Urinary bladder (tissue), 4 donors: Measurements from ENCODE around the gene CELF2. TPM values are rescaled to one million over a fixed set of nuclear protein-coding genes. Genes with fewer than 3 reads are reported as not detected.
"Not testable (repeated sequence)": the region's sequence is repeated elsewhere in the genome, so short reads cannot be mapped to it uniquely, and the experiment has no call there.

Source experiments
- DNase-seq: peaks from one replicate; pipeline ENCODE4 v3.0.0-alpha.2; 2015; ENCODE audit errors: extremely low spot score
- H3K27ac ChIP-seq: one replicate; pipeline ENCODE4 v1.5.1; 2013; ENCODE audit warnings: low read depth, mild to moderate bottlenecking, moderate library complexity
- H3K36me3 ChIP-seq: one replicate; pipeline ENCODE4 v1.6.1; 2013; ENCODE audit warnings: mild to moderate bottlenecking, moderate library complexity; ENCODE audit not compliant: insufficient read depth
- H3K4me1 ChIP-seq: one replicate; pipeline ENCODE4 v1.6.1; 2013; ENCODE audit warnings: mild to moderate bottlenecking, moderate library complexity; ENCODE audit not compliant: insufficient read depth
- H3K4me3 ChIP-seq: one replicate; pipeline ENCODE4 v1.5.1; 2013; ENCODE audit warnings: low read depth, low read length
- WGBS: extraction: QIAGEN DNeasy Blood & Tissue Kit; methylation state at CpG from one replicate; pipeline ENCODE4 v1.1.7; 2013; 5-methylcytosine and 5-hydroxymethylcytosine counted together
- polyA plus RNA-seq: library from polyadenylated mRNA; stranded (reverse); fragments of 200-250 nt; gene quantifications from one replicate; pipeline ENCODE4 v1.2.3, GENCODE V29; 2013
- total RNA-seq: library from RNA; depleted of rRNA; stranded (reverse); fragments of >200 nt; gene quantifications from one replicate; pipeline ENCODE4 v1.2.3, GENCODE V29; 2014
- donor health status: healthy with polysubstance abuse.
- donor health status: healthy.

The CELF2 gene
- total and polyA plus RNA-seq, 2 donors, result 40.1 to 52.7 TPM

GRCh38 chr10:11111490-11111889 lies 93.8 kb downstream of the CELF2 start:
- no peak for DNase-seq
- Histone ChIP-seq H3K4me3 (no peak overlapping the region), H3K4me1 (no peaks in the 10 kb centered on the region), H3K27ac (no peak overlapping the region), H3K36me3 (no peaks in the 10 kb centered on the region)
- 95% methylated on average over 8 of the region's 8 CpGs for WGBS

GRCh38 chr10:11112718-11113117 lies 95.0 kb downstream of the CELF2 start:
- Histone ChIP-seq H3K36me3 (no peaks in the 10 kb centered on the region), H3K4me1 (no peaks in the 10 kb centered on the region), H3K27ac (no peak overlapping the region), H3K4me3 (no peak overlapping the region)
- DNase-seq, result no peak
- WGBS, result 94% methylated on average over 11 of the region's 11 CpGs

GRCh38 chr10:11113156-11113555 lies 95.5 kb downstream of the CELF2 start:
- H3K4me1 ChIP-seq, result no peaks in the 10 kb centered on the region
- H3K36me3 ChIP-seq, result no peaks in the 10 kb centered on the region
- 74% methylated on average over 4 of the region's 4 CpGs for WGBS
- no peak for DNase-seq
- H3K4me3 ChIP-seq, result no peak overlapping the region
- no peak overlapping the region for H3K27ac ChIP-seq

- no peak overlapping the region for H3K4me3 ChIP-seq
- no peaks in the 10 kb centered on the region for H3K4me1 ChIP-seq
- WGBS, result 96% methylated on average over 2 of the region's 2 CpGs
- no peak overlapping the region for H3K27ac ChIP-seq
- H3K36me3 ChIP-seq, result no peaks in the 10 kb centered on the region
- no peak for DNase-seq
Measured at GRCh38 chr10:11114269-11114668, 96.6 kb downstream of the CELF2 start.

- Histone ChIP-seq H3K4me3 (no peak overlapping the region), H3K36me3 (no peaks in the 10 kb centered on the region), H3K4me1 (no peaks in the 10 kb centered on the region), H3K27ac (no peak overlapping the region)
- no peak for DNase-seq
- WGBS, result 86% methylated on average over 3 of the region's 3 CpGs
Measured at GRCh38 chr10:11115337-11115736, 97.7 kb downstream of the CELF2 start.

- Histone ChIP-seq H3K36me3 (no peaks in the 10 kb centered on the region), H3K27ac (no peak overlapping the region), H3K4me1 (no peaks in the 10 kb centered on the region), H3K4me3 (no peak overlapping the region)
- WGBS, result 96% methylated on average over 4 of the region's 4 CpGs
- no peak for DNase-seq
Measured at GRCh38 chr10:11116361-11116760, 98.7 kb downstream of the CELF2 start.

GRCh38 chr10:11116817-11117216 lies 99.1 kb downstream of the CELF2 start:
- no peak for DNase-seq
- H3K27ac ChIP-seq, result no peak overlapping the region
- H3K4me1 ChIP-seq, result no peaks in the 10 kb centered on the region
- 74% methylated on average over 6 of the region's 6 CpGs for WGBS
- H3K4me3 ChIP-seq, result no peak overlapping the region
- H3K36me3 ChIP-seq, result no peaks in the 10 kb centered on the region

- H3K4me3 ChIP-seq, result no peak overlapping the region
- DNase-seq, result no peak
- 93% methylated on average over 4 of the region's 4 CpGs for WGBS
- no peaks in the 10 kb centered on the region for H3K36me3 ChIP-seq
- H3K4me1 ChIP-seq, result no peaks in the 10 kb centered on the region
- no peak overlapping the region for H3K27ac ChIP-seq
Measured at GRCh38 chr10:11118686-11119085, 101.0 kb downstream of the CELF2 start.

- Histone ChIP-seq H3K4me3 (no peak overlapping the region), H3K27ac (no peak overlapping the region), H3K36me3 (no peaks in the 10 kb centered on the region), H3K4me1 (no peaks in the 10 kb centered on the region)
- DNase-seq, result no peak
- WGBS, result 94% methylated on average over 7 of the region's 7 CpGs
Measured at GRCh38 chr10:11119843-11120242, 102.2 kb downstream of the CELF2 start.

GRCh38 chr10:11120711-11121110 lies 103.0 kb downstream of the CELF2 start:
- Histone ChIP-seq H3K36me3 (no peaks in the 10 kb centered on the region), H3K4me3 (no peak overlapping the region), H3K4me1 (no peaks in the 10 kb centered on the region), H3K27ac (no peak overlapping the region)
- WGBS, result 97% methylated on average over 7 of the region's 7 CpGs
- DNase-seq, result no peak

- not testable (repeated sequence) for H3K4me1 ChIP-seq, H3K36me3 ChIP-seq, H3K27ac ChIP-seq, H3K4me3 ChIP-seq, DNase-seq
- WGBS, result 68% methylated on average over 2 of the region's 2 CpGs
Measured at GRCh38 chr10:11123892-11124291, 106.2 kb downstream of the CELF2 start.

- 94% methylated on average over 3 of the region's 3 CpGs for WGBS
- Histone ChIP-seq H3K4me1 (no peaks in the 10 kb centered on the region), H3K4me3 (no peak overlapping the region), H3K27ac (no peak overlapping the region), H3K36me3 (no peaks in the 10 kb centered on the region)
- DNase-seq, result no peak
Measured at GRCh38 chr10:11125004-11125403, 107.3 kb downstream of the CELF2 start.

- WGBS, result 96% methylated on average over 4 of the region's 4 CpGs
- not testable (repeated sequence) for H3K36me3 ChIP-seq, DNase-seq, H3K4me1 ChIP-seq, H3K4me3 ChIP-seq, H3K27ac ChIP-seq
Measured at GRCh38 chr10:11127017-11127416, 109.3 kb downstream of the CELF2 start.

GRCh38 chr10:11131112-11131639 lies 113.5 kb downstream of the CELF2 start:
- no peak for DNase-seq
- H3K4me1 ChIP-seq, result no peaks in the 10 kb centered on the region
- H3K27ac ChIP-seq, result no peak overlapping the region
- H3K36me3 ChIP-seq, result no peaks in the 10 kb centered on the region
- WGBS, result 94% methylated on average over 10 of the region's 10 CpGs
- no peak overlapping the region for H3K4me3 ChIP-seq

- no peaks in the 10 kb centered on the region for H3K4me1 ChIP-seq
- no peak overlapping the region for H3K27ac ChIP-seq
- 93% methylated on average over 7 of the region's 7 CpGs for WGBS
- DNase-seq, result no peak
- no peak overlapping the region for H3K4me3 ChIP-seq
- no peaks in the 10 kb centered on the region for H3K36me3 ChIP-seq
Measured at GRCh38 chr10:11134411-11134810, 116.7 kb downstream of the CELF2 start.
